GM23338 (cell line): Measurements from ENCODE around the gene PRSS2.

Experiments used
- CREB1 ChIP-seq: fragments of 250-450 bp; sonication (Bioruptor Pico); IDR thresholded peaks from 2 replicates; pipeline ENCODE4 v1.5.0; 2020; ENCODE audit warnings: low read depth, mild to moderate bottlenecking, moderate library complexity
- CTCF ChIP-seq, 2 experiments: fragments of 200-600 bp in 1 of 2; sonication (generic) in 1 of 2; conservative IDR thresholded peaks; 2 replicates each; pipeline versions ENCODE4 v1.5.1 to v1.6.1; 2016 to 2017; ENCODE audit warnings: antibody characterized with exemption in 2 of 2, low read depth in 2 of 2, mild to moderate bottlenecking in 2 of 2, moderate library complexity in 1 of 2
- ETS1 ChIP-seq: IDR thresholded peaks from 2 replicates; pipeline ENCODE4 v1.6.1; 2016; ENCODE audit warnings: antibody characterized with exemption
- EZH2 ChIP-seq: fragments of 200-600 bp; sonication (generic); IDR thresholded peaks from one replicate; pipeline ENCODE4 v1.8.0; 2017; ENCODE audit warnings: antibody characterized with exemption, mild to moderate bottlenecking, low read depth; ENCODE audit not compliant: unreplicated experiment
- EZH2phosphoT487 ChIP-seq: fragments of 200-600 bp; sonication (generic); IDR thresholded peaks from one replicate; pipeline ENCODE4 v1.8.1; 2018; ENCODE audit warnings: antibody characterized with exemption; ENCODE audit not compliant: unreplicated experiment
- JUNB ChIP-seq: IDR thresholded peaks from one replicate; pipeline ENCODE4 v1.6.1; 2016; ENCODE audit warnings: antibody characterized with exemption; ENCODE audit not compliant: unreplicated experiment
- POLR2AphosphoS5 ChIP-seq: IDR thresholded peaks from 2 replicates; pipeline ENCODE4 v1.6.1; 2016; ENCODE audit warnings: antibody characterized with exemption, low read depth
- REST ChIP-seq: IDR thresholded peaks from one replicate; pipeline ENCODE4 v1.6.1; 2018; ENCODE audit warnings: antibody characterized with exemption; ENCODE audit not compliant: unreplicated experiment
- STAT1 ChIP-seq: IDR thresholded peaks from one replicate; pipeline ENCODE4 v1.6.1; 2016; ENCODE audit warnings: antibody characterized with exemption; ENCODE audit not compliant: unreplicated experiment
- ZNF114 ChIP-seq: fragments of 250-450 bp; sonication (Bioruptor Pico); IDR thresholded peaks from 2 replicates; pipeline ENCODE4 v1.5.0; 2020; ENCODE audit warnings: mild to moderate bottlenecking, moderate library complexity
- ZNF462 ChIP-seq: fragments of 250-450 bp; sonication (Bioruptor Pico); IDR thresholded peaks from 2 replicates; pipeline ENCODE4 v1.5.0; 2020; ENCODE audit warnings: mild to moderate bottlenecking, moderate library complexity

- no peak for TF ChIP-seq EZH2
- no peak for TF ChIP-seq POLR2AphosphoS5
- TF ChIP-seq REST = no peak
- TF ChIP-seq CREB1 (CRISPR knock-in tag) = no peak
- TF ChIP-seq CTCF (conservative IDR thresholded peaks at IDR 0.05; ENCODE audit: low read depth in 2 of 2) = no peak
- TF ChIP-seq EZH2phosphoT487 = no peak
- TF ChIP-seq JUNB = no peak
- TF ChIP-seq ZNF114 = no peak
- no peak for TF ChIP-seq ETS1
- no peak for TF ChIP-seq STAT1
- no peak for TF ChIP-seq ZNF462 (CRISPR knock-in tag)
Observed at GRCh38 chr7:142772051-142772450, 1.3 kb downstream of the PRSS2 start.
